Measurements from ENCODE around the gene CCN2.

DNA sequence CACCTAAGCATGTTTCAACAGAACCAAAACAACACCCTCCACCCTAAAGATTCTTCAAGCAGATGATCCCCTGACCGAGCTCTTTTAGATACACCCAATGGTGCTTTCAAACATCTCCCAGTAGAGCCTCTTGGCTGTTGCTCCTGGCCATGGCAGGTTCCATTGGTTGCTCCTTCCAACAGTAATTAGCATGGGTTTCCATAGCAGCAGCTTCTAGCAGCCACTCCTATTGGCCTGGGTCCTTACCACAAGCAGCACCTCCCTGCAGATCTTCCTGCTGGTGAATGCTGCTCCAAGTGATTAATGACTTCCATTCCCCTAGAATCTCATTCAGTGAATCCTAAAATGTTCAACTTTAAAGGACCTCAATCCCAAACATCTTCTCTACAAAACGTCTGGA lies 13.9 kb downstream of the CCN2 start:
- TF ChIP-seq, protein P1, sequence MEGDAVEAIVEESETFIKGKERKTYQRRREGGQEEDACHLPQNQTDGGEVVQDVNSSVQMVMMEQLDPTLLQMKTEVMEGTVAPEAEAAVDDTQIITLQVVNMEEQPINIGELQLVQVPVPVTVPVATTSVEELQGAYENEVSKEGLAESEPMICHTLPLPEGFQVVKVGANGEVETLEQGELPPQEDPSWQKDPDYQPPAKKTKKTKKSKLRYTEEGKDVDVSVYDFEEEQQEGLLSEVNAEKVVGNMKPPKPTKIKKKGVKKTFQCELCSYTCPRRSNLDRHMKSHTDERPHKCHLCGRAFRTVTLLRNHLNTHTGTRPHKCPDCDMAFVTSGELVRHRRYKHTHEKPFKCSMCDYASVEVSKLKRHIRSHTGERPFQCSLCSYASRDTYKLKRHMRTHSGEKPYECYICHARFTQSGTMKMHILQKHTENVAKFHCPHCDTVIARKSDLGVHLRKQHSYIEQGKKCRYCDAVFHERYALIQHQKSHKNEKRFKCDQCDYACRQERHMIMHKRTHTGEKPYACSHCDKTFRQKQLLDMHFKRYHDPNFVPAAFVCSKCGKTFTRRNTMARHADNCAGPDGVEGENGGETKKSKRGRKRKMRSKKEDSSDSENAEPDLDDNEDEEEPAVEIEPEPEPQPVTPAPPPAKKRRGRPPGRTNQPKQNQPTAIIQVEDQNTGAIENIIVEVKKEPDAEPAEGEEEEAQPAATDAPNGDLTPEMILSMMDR (IDR thresholded peaks at IDR 0.05), result no peak
- TF ChIP-seq POLR2A (IDR thresholded peaks at IDR 0.05; ENCODE audit: low read depth), result no peak

All from esophagus muscularis mucosa (tissue), 3 donors.